Fibroblast of pulmonary artery (primary cell): ENCODE data around the gene EDEM2.
"Not testable (repeated sequence)": the region's sequence is repeated elsewhere in the genome, so short reads cannot be mapped to it uniquely, and the experiment has no call there.

Experiments
- DNase-seq: peaks from one replicate; pipeline ENCODE4 v3.0.0-alpha.2; 2010; ENCODE audit warnings: low read depth
- H3K4me3 ChIP-seq: replicated peaks from 2 replicates; pipeline ENCODE4 v1.5.1; 2011; ENCODE audit warnings: low read depth, mild to moderate bottlenecking, control low read depth, low read length, moderate library complexity
- CTCF ChIP-seq: IDR thresholded peaks from 2 replicates; pipeline ENCODE4 v1.5.1; 2011; ENCODE audit warnings: mild to moderate bottlenecking, control low read depth, low read length, inconsistent platforms; ENCODE audit errors: missing control alignments

Gene EDEM2

GRCh38 chr20:35091816-35092523, 55.2 kb downstream of the EDEM2 start:
- no peak for TF ChIP-seq CTCF
- peak; percentile 17 for DNase-seq
- peak overlapping the region; percentile 77 for H3K4me3 ChIP-seq

GRCh38 chr20:35088231-35089145, 58.6 kb downstream of the EDEM2 start:
- TF ChIP-seq CTCF, result no peak
- DNase-seq, result peak; percentile 46
- H3K4me3 ChIP-seq, result no peak overlapping the region

GRCh38 chr20:35087791-35088190, 59.3 kb downstream of the EDEM2 start:
- peak; percentile 10 for DNase-seq
- H3K4me3 ChIP-seq, result no peak overlapping the region
- TF ChIP-seq CTCF, result no peak

- no peak for TF ChIP-seq CTCF
- DNase-seq, result no peak
- no peak overlapping the region for H3K4me3 ChIP-seq
Observed at GRCh38 chr20:35087355-35087754, 59.8 kb downstream of the EDEM2 start.

GRCh38 chr20:35085477-35086225, 61.5 kb downstream of the EDEM2 start:
- no peak for TF ChIP-seq CTCF
- no peak for DNase-seq
- H3K4me3 ChIP-seq, result no peak overlapping the region

- no peak for DNase-seq
- H3K4me3 ChIP-seq, result no peak overlapping the region
- TF ChIP-seq CTCF, result no peak
Observed at GRCh38 chr20:35084998-35085397, 62.1 kb downstream of the EDEM2 start.

- DNase-seq, result not testable (repeated sequence)
Observed at GRCh38 chr20:35080348-35080642, 66.8 kb downstream of the EDEM2 start.

More at GRCh38 chr20:35080348-35080642, 66.8 kb downstream of the EDEM2 start:
- H3K4me3 ChIP-seq, result not testable (repeated sequence)
